Smooth muscle cell (in vitro differentiated cells): ENCODE data around the gene GAK. TPM values are rescaled to one million over a fixed set of nuclear protein-coding genes. Genes with fewer than 3 reads are reported as not detected.

ENCODE experiments used
- DNase-seq: peaks from one replicate; lab custom pipeline; 2025; ENCODE audit not compliant: unreplicated experiment; lab: John Stamatoyannopoulos, UW
- H2AFZ ChIP-seq: fragments of 200-600 bp; sonication (generic); 2 replicates; pipeline ENCODE4 v1.6.0; 2016; ENCODE audit warnings: antibody characterized with exemption, low read depth, mild to moderate bottlenecking
- H3F3A ChIP-seq: fragments of 200-600 bp; sonication (generic); 2 replicates; pipeline ENCODE4 v1.6.0; 2017; ENCODE audit warnings: antibody characterized with exemption, low read depth
- H3K27ac ChIP-seq: fragments of 200-600 bp; sonication (generic); 2 replicates; pipeline ENCODE4 v1.5.1; 2016; ENCODE audit warnings: low read depth, mild to moderate bottlenecking
- H3K27me3 ChIP-seq: fragments of 200-600 bp; sonication (generic); 2 replicates; pipeline ENCODE4 v1.6.1; 2016; ENCODE audit warnings: low read depth, mild to moderate bottlenecking
- H3K36me3 ChIP-seq: fragments of 200-600 bp; sonication (generic); 2 replicates; pipeline ENCODE4 v1.5.1; 2016; ENCODE audit warnings: low read depth
- H3K4me1 ChIP-seq: fragments of 200-600 bp; sonication (generic); 2 replicates; pipeline ENCODE4 v1.5.1; 2016; ENCODE audit warnings: low read depth
- H3K4me2 ChIP-seq: fragments of 200-600 bp; sonication (generic); 2 replicates; pipeline ENCODE4 v1.6.0; 2016; ENCODE audit warnings: mild to moderate bottlenecking
- H3K4me3 ChIP-seq: fragments of 200-600 bp; sonication (generic); 2 replicates; pipeline ENCODE4 v1.5.1; 2016; ENCODE audit warnings: mild to moderate bottlenecking
- H3K79me2 ChIP-seq: fragments of 200-600 bp; sonication (generic); 2 replicates; pipeline ENCODE4 v1.6.0; 2016; ENCODE audit warnings: low read depth, mild to moderate bottlenecking
- H3K9ac ChIP-seq: fragments of 200-600 bp; sonication (generic); 2 replicates; pipeline ENCODE4 v1.6.0; 2016; ENCODE audit warnings: low read depth
- H3K9me3 ChIP-seq: fragments of 200-600 bp; sonication (generic); replicated peaks from 2 replicates; pipeline ENCODE4 v1.5.1; 2016; ENCODE audit warnings: low read depth
- H4K20me1 ChIP-seq: fragments of 200-600 bp; sonication (generic); 2 replicates; pipeline ENCODE4 v1.6.0; 2016; ENCODE audit warnings: low read depth
- WGBS: methylation state at CpG from one replicate; pipeline ENCODE4 v1.1.7; 2016; ENCODE audit warnings: low lambda C conversion rate; 5-methylcytosine and 5-hydroxymethylcytosine counted together
- polyA plus RNA-seq: library from polyadenylated mRNA; unstranded; fragments of >200 nt; fragmentation: Nextera tagmentation; extraction: Ambion mirVana; gene quantifications from 2 replicates; pipeline ENCODE4 v1.2.1, GENCODE V29; 2016
- total RNA-seq: library from RNA; depleted of rRNA; stranded (reverse); fragments of >200 nt; gene quantifications from 2 replicates; pipeline ENCODE4 v1.2.3, GENCODE V29; 2014
- TF ChIP-seq, protein P1 (sequence below): fragments of 200-600 bp; sonication (generic); IDR thresholded peaks from 2 replicates; pipeline ENCODE4 v1.5.1; 2017; ENCODE audit warnings: borderline replicate concordance, mild to moderate bottlenecking, antibody characterized with exemption; ENCODE audit not compliant: insufficient read depth, poor library complexity, severe bottlenecking

Gene GAK
- total and polyA plus RNA-seq, 2 experiments from 2014 or later = 56.2 to 85.4 TPM

- WGBS = 97% methylated on average over 36 of the region's 42 CpGs
- Histone ChIP-seq H3K4me1 (no peaks in the 10 kb centered on the region), H3K27me3 (no peaks in the 10 kb centered on the region), H3K9ac (no peak overlapping the region), H3K36me3 (peaks cover 12% of the 10 kb centered on the region), H3F3A (no peaks in the 10 kb centered on the region), H3K79me2 (no peaks in the 10 kb centered on the region), H2AFZ (no peak overlapping the region), H3K4me2 (no peak overlapping the region), H4K20me1 (no peaks in the 10 kb centered on the region), H3K27ac (no peak overlapping the region), H3K4me3 (no peak overlapping the region), H3K9me3 (no peaks in the 10 kb centered on the region)
- no peak for DNase-seq
- TF ChIP-seq, protein P1, sequence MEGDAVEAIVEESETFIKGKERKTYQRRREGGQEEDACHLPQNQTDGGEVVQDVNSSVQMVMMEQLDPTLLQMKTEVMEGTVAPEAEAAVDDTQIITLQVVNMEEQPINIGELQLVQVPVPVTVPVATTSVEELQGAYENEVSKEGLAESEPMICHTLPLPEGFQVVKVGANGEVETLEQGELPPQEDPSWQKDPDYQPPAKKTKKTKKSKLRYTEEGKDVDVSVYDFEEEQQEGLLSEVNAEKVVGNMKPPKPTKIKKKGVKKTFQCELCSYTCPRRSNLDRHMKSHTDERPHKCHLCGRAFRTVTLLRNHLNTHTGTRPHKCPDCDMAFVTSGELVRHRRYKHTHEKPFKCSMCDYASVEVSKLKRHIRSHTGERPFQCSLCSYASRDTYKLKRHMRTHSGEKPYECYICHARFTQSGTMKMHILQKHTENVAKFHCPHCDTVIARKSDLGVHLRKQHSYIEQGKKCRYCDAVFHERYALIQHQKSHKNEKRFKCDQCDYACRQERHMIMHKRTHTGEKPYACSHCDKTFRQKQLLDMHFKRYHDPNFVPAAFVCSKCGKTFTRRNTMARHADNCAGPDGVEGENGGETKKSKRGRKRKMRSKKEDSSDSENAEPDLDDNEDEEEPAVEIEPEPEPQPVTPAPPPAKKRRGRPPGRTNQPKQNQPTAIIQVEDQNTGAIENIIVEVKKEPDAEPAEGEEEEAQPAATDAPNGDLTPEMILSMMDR = no peak
Observed at GRCh38 chr4:864456-865120, 67.5 kb downstream of the GAK start.

GRCh38 chr4:860561-860960 is 71.6 kb downstream of the GAK start:
- Histone ChIP-seq H3K27me3 (no peaks in the 10 kb centered on the region), H3F3A (no peaks in the 10 kb centered on the region), H3K27ac (no peak overlapping the region), H3K9me3 (no peaks in the 10 kb centered on the region), H3K4me3 (no peak overlapping the region), H3K36me3 (peaks cover 17% of the 10 kb centered on the region), H3K9ac (no peak overlapping the region), H3K4me2 (no peak overlapping the region), H4K20me1 (no peaks in the 10 kb centered on the region), H3K4me1 (no peaks in the 10 kb centered on the region), H3K79me2 (no peaks in the 10 kb centered on the region), H2AFZ (no peak overlapping the region)
- DNase-seq = no peak
- 97% methylated on average over 21 of the region's 21 CpGs for WGBS
- TF ChIP-seq, protein P1 = no peak

DNA sequence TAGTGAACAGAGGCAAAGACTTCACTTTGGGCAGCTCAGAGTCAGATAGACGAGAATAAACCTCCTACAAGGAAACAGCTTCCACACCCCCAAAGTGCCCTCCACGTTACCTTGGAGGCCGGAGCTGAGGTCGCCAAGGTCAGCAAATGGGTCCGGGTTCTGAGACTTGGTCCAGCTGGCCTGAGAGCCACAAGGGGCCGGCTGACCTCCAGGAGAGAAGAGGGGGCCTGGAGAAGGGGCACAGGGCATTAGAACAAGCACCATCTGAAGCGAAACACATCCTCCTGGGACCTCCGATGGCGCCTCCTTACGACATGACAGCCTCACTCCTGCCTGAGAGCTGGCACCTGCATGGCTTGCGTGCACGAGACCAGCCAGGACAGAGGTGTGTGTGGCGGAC is 72.6 kb downstream of the GAK start:
- Histone ChIP-seq H3K9ac (no peak overlapping the region), H3K4me1 (no peaks in the 10 kb centered on the region), H3K9me3 (no peaks in the 10 kb centered on the region), H3K4me2 (no peak overlapping the region), H4K20me1 (no peaks in the 10 kb centered on the region), H3K27ac (no peak overlapping the region), H2AFZ (no peak overlapping the region), H3K4me3 (no peak overlapping the region), H3K36me3 (peaks cover 17% of the 10 kb centered on the region), H3F3A (no peaks in the 10 kb centered on the region), H3K79me2 (no peaks in the 10 kb centered on the region), H3K27me3 (no peaks in the 10 kb centered on the region)
- DNase-seq = no peak
- TF ChIP-seq, protein P1 = no peak
- 98% methylated on average over 13 of the region's 13 CpGs for whole genome bisulfite sequencing
